Measurements from ENCODE around the gene RAB10. TPM values are rescaled to one million over a fixed set of nuclear protein-coding genes. Genes with fewer than 3 reads are reported as not detected.

RAB10 gene
- total and polyA plus RNA-seq, 9 of the 15 experiments (the other 6 are each of a cell fraction or from before 2014, with no cell fraction given): 25.1 to 214 (median 157) TPM

DNA sequence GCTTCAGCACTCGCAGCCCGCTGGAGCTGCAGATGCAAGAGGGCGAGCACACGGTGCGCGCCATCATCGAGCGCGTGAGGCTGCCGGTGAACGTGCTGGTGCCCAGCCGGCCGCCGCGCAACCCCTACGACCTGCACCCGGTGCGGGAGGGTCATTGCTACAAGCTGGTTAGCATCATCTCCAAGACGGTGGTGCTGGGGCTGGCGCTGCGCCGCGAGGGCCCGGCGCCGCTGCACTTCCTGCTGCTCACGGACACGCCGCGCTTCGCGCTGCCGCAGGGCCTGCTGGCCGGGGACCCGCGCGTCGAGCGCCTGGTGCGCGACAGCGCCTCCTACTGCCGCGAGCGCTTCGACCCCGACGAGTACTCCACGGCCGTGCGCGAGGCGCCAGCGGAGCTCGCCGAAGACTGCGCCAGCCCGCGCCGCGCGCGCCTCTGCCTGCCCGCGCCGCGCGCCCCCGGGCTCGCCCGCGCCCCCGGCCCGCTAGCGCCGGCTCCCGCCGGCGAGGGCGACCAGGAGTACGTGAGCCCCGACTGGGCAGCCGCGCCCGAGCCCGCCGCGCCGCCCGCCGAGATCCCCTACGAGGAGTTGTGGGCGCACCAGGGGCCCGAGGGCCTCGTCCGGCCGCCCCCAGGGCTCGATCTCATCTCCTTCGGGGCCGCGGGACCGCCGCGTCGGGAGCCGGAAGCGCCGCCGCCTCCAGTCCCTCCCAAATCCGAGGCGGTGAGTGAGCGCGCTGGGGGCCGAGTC is 150.8 kb downstream of the RAB10 start (continued):
- TF ChIP-seq, protein P1, sequence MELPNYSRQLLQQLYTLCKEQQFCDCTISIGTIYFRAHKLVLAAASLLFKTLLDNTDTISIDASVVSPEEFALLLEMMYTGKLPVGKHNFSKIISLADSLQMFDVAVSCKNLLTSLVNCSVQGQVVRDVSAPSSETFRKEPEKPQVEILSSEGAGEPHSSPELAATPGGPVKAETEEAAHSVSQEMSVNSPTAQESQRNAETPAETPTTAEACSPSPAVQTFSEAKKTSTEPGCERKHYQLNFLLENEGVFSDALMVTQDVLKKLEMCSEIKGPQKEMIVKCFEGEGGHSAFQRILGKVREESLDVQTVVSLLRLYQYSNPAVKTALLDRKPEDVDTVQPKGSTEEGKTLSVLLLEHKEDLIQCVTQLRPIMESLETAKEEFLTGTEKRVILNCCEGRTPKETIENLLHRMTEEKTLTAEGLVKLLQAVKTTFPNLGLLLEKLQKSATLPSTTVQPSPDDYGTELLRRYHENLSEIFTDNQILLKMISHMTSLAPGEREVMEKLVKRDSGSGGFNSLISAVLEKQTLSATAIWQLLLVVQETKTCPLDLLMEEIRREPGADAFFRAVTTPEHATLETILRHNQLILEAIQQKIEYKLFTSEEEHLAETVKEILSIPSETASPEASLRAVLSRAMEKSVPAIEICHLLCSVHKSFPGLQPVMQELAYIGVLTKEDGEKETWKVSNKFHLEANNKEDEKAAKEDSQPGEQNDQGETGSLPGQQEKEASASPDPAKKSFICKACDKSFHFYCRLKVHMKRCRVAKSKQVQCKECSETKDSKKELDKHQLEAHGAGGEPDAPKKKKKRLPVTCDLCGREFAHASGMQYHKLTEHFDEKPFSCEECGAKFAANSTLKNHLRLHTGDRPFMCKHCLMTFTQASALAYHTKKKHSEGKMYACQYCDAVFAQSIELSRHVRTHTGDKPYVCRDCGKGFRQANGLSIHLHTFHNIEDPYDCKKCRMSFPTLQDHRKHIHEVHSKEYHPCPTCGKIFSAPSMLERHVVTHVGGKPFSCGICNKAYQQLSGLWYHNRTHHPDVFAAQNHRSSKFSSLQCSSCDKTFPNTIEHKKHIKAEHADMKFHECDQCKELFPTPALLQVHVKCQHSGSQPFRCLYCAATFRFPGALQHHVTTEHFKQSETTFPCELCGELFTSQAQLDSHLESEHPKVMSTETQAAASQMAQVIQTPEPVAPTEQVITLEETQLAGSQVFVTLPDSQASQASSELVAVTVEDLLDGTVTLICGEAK (IDR thresholded peaks at IDR 0.05): peak; percentile 61; the same call in 1 of the 2 replicates
- TF ChIP-seq, protein P1 (CRISPR knock-in tag; IDR thresholded peaks at IDR 0.05): no peak
- TF ChIP-seq JUND (IDR thresholded peaks at IDR 0.05; ENCODE audit: borderline replicate concordance, low read depth, low read length) (peak; percentile 50; the same call in 1 of the 2 replicates), JUND (tag; IDR thresholded peaks at IDR 0.05; ENCODE audit: borderline replicate concordance, low read depth, low read length) (no peak; the same call in 2 of the 3 replicates), C11orf30 (IDR thresholded peaks at IDR 0.05; ENCODE audit: low read depth) (no peak), KDM4B (IDR thresholded peaks at IDR 0.05; ENCODE audit: borderline replicate concordance in 2 of 2, low read depth in 1 of 2) (no peak), POLR2AphosphoS5 (IDR thresholded peaks at IDR 0.05; ENCODE audit: control insufficient read depth, insufficient read depth, low read depth, low read length) (no peak), HNRNPL (IDR thresholded peaks at IDR 0.05; ENCODE audit: low read depth, low read length) (peak; percentile 44; the same call in 1 of the 2 replicates)
- TF ChIP-seq, protein P2, sequence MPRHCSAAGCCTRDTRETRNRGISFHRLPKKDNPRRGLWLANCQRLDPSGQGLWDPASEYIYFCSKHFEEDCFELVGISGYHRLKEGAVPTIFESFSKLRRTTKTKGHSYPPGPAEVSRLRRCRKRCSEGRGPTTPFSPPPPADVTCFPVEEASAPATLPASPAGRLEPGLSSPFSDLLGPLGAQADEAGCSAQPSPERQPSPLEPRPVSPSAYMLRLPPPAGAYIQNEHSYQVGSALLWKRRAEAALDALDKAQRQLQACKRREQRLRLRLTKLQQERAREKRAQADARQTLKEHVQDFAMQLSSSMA (CRISPR knock-in tag; IDR thresholded peaks at IDR 0.05): no peak
- TF ChIP-seq, protein P3, sequence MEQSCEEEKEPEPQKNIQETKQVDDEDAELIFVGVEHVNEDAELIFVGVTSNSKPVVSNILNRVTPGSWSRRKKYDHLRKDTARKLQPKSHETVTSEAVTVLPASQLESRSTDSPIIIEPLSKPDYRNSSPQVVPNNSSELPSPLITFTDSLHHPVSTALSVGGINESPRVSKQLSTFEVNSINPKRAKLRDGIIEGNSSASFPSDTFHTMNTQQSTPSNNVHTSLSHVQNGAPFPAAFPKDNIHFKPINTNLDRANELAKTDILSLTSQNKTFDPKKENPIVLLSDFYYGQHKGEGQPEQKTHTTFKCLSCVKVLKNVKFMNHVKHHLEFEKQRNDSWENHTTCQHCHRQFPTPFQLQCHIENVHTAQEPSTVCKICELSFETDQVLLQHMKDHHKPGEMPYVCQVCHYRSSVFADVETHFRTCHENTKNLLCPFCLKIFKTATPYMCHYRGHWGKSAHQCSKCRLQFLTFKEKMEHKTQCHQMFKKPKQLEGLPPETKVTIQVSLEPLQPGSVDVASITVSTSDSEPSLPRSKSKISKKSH (CRISPR knock-in tag; IDR thresholded peaks at IDR 0.05): no peak
- TF ChIP-seq, protein P4, sequence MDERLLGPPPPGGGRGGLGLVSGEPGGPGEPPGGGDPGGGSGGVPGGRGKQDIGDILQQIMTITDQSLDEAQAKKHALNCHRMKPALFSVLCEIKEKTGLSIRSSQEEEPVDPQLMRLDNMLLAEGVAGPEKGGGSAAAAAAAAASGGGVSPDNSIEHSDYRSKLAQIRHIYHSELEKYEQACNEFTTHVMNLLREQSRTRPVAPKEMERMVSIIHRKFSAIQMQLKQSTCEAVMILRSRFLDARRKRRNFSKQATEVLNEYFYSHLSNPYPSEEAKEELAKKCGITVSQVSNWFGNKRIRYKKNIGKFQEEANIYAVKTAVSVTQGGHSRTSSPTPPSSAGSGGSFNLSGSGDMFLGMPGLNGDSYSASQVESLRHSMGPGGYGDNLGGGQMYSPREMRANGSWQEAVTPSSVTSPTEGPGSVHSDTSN (CRISPR knock-in tag; IDR thresholded peaks at IDR 0.05; ENCODE audit: low read depth): no peak
- TF ChIP-seq, protein P4 (tag; conservative IDR thresholded peaks at IDR 0.05; ENCODE audit: low read depth): no peak
